Esophagus squamous epithelium (tissue), 5 donors: ENCODE results near the gene POM121L2. TPM values are rescaled to one million over a fixed set of nuclear protein-coding genes. Genes with fewer than 3 reads are reported as not detected.
A peak's percentile ranks its signal among the peaks of the same experiment; 100 is the strongest.

Experiments
- DNase-seq: peaks from one replicate; lab custom pipeline; 2025; lab: John Stamatoyannopoulos, UW
- H3K27ac ChIP-seq, 4 donors: fragments of 200-600 bp; sonication (generic); one replicate each; pipeline ENCODE4 v1.5.1; 2016 to 2019; ENCODE audit warnings: mild to moderate bottlenecking in 1 of 4
- H3K27me3 ChIP-seq, 4 donors: fragments of 200-600 bp; sonication (generic); 1 replicate in 3 of 4; 2 replicates in 1 of 4; pipeline versions ENCODE4 v1.5.1 to v1.6.0; 2017 to 2021; ENCODE audit warnings: antibody characterized with exemption in 1 of 4
- H3K36me3 ChIP-seq, 3 donors: fragments of 200-600 bp; sonication (generic); one replicate each; pipeline ENCODE4 v1.5.1; 2016 to 2019
- H3K4me1 ChIP-seq, 3 donors: fragments of 200-600 bp; sonication (generic); one replicate each; pipeline ENCODE4 v1.5.1; 2017 to 2019
- H3K4me3 ChIP-seq, 4 donors: fragments of 200-600 bp; sonication (generic); 1 replicate in 3 of 4; 2 replicates in 1 of 4; pipeline ENCODE4 v1.5.1; 2016 to 2019; ENCODE audit warnings: mild to moderate bottlenecking in 2 of 4, moderate library complexity in 1 of 4
- H3K9me3 ChIP-seq, 3 donors: fragments of 200-600 bp; sonication (generic); one replicate each; pipeline ENCODE4 v1.5.1; 2016 to 2019
- CTCF ChIP-seq, 6 experiments: fragments of 450-650 bp in 4 of 6; fragments of 200-600 bp in 2 of 6; sonication (generic) in 2 of 6; IDR thresholded peaks; one replicate each; pipeline ENCODE4 v1.5.1; 2016 to 2019; ENCODE audit warnings: antibody characterized with exemption in 6 of 6, mild to moderate bottlenecking in 4 of 6, moderate library complexity in 4 of 6
- POLR2A ChIP-seq, 4 donors: fragments of 450-650 bp; IDR thresholded peaks; one replicate each; pipeline ENCODE4 v1.6.1; 2017; ENCODE audit warnings: antibody characterized with exemption in 4 of 4, mild to moderate bottlenecking in 4 of 4, moderate library complexity in 3 of 4
- WGBS, 2 donors: methylation state at CpG; one replicate each; pipeline ENCODE4 v1.1.5; 2018; 5-methylcytosine and 5-hydroxymethylcytosine counted together
- intact Hi-C: fragments of 100-400 bp; cut with DNase I; formaldehyde crosslinking; loops from one replicate; pipeline ENCODE4 v1.15.0; 2022
- total RNA-seq, 4 donors: library from RNA; depleted of rRNA; stranded (reverse); fragments of >200 nt; gene quantifications; one replicate each; pipeline ENCODE4 v1.1.0, GENCODE V29; 2016
- donor health status: DM: yes; HTN: yes; CAD: no.

The POM121L2 gene
- not detected for total RNA-seq

GRCh38 chr6:27312146-27312949 lies at the start of gene POM121L2:
Gene POM121L2 (minus strand): TSS chr6:27312273. CDS start chr6:27312170, 103 bp downstream.
- H3K4me1 ChIP-seq, result peaks cover 7 to 14% (median 13%) of the 10 kb centered on the region in 3 donors
- DNase-seq, result no peak
- no peaks in the 10 kb centered on the region for H3K36me3 ChIP-seq
- H3K27me3 ChIP-seq, result peaks cover 0 to 85% (median 6%) of the 10 kb centered on the region in 4 donors
- H3K4me3 ChIP-seq, result peak within 1 kb of the TSS; percentile 37 to 67 (median 52)
- intact Hi-C loops, result no loop called here
- H3K9me3 ChIP-seq, result no peaks in the 10 kb centered on the region
- H3K27ac ChIP-seq, result no peak within 1 kb of the TSS
- WGBS, 2 donors, result 0 to 3% methylated on average over 3 to 37 of the region's 64 CpGs
- TF ChIP-seq POLR2A (IDR thresholded peaks at IDR 0.05) (no peak), CTCF (IDR thresholded peaks at IDR 0.05) (peak; percentile 41 to 75 (median 56))

- TF ChIP-seq POLR2A (IDR thresholded peaks at IDR 0.05), result no peak
- TF ChIP-seq CTCF (IDR thresholded peaks at IDR 0.05), result no peak
- DNase-seq, result no peak
- Histone ChIP-seq H3K4me1 (no peaks in the 10 kb centered on the region), H3K4me3 (no peak overlapping the region), H3K36me3 (peaks cover 0 to 56% (median 0%) of the 10 kb centered on the region in 3 donors), H3K27ac (no peak overlapping the region), H3K9me3 (peaks cover 0 to 63% (median 32%) of the 10 kb centered on the region in 3 donors), H3K27me3 (no peaks in the 10 kb centered on the region)
- intact Hi-C loops, result no loop called here
- WGBS, 2 donors, result 80 to 87% methylated on average over 1 of the region's 1 CpG
Observed at GRCh38 chr6:27359231-27359630, 47.2 kb upstream of the POM121L2 start.

GRCh38 chr6:27358786-27359185 lies 46.7 kb upstream of the POM121L2 start:
- intact Hi-C loops, result no loop called here
- no peaks in the 10 kb centered on the region for H3K27me3 ChIP-seq
- no peaks in the 10 kb centered on the region for H3K4me1 ChIP-seq
- H3K36me3 ChIP-seq, result peaks cover 0 to 52% (median 0%) of the 10 kb centered on the region in 3 donors
- peaks cover 0 to 65% (median 32%) of the 10 kb centered on the region in 3 donors for H3K9me3 ChIP-seq
- no peak for TF ChIP-seq POLR2A (IDR thresholded peaks at IDR 0.05)
- no peak for TF ChIP-seq CTCF (IDR thresholded peaks at IDR 0.05)
- no peak overlapping the region for H3K27ac ChIP-seq
- DNase-seq, result no peak
- 69 to 71% methylated on average over 2 of the region's 2 CpGs for WGBS, 2 donors
- H3K4me3 ChIP-seq, result no peak overlapping the region

GRCh38 chr6:27352850-27353249 lies 40.8 kb upstream of the POM121L2 start:
- intact Hi-C loops, result no loop called here
- 71 to 91% methylated on average over 3 to 4 of the region's 4 CpGs for WGBS, 2 donors
- H3K4me3 ChIP-seq, result no peak overlapping the region
- no peak overlapping the region for H3K27ac ChIP-seq
- DNase-seq, result no peak
- TF ChIP-seq POLR2A (IDR thresholded peaks at IDR 0.05) (no peak), CTCF (IDR thresholded peaks at IDR 0.05) (no peak)
- H3K27me3 ChIP-seq, result no peaks in the 10 kb centered on the region
- H3K4me1 ChIP-seq, result no peaks in the 10 kb centered on the region
- no peaks in the 10 kb centered on the region for H3K36me3 ChIP-seq
- peaks cover 0 to 31% (median 8%) of the 10 kb centered on the region in 3 donors for H3K9me3 ChIP-seq

GRCh38 chr6:27334141-27334540 lies 22.1 kb upstream of the POM121L2 start:
- 67 to 77% methylated on average over 10 of the region's 10 CpGs for WGBS, 2 donors
- no peak overlapping the region for H3K4me3 ChIP-seq
- peaks cover 0 to 5% (median 0%) of the 10 kb centered on the region in 3 donors for H3K4me1 ChIP-seq
- H3K27ac ChIP-seq, result no peak overlapping the region
- no peaks in the 10 kb centered on the region for H3K9me3 ChIP-seq
- intact Hi-C loops, result no loop called here
- TF ChIP-seq CTCF (IDR thresholded peaks at IDR 0.05), result no peak
- TF ChIP-seq POLR2A (IDR thresholded peaks at IDR 0.05), result no peak
- H3K27me3 ChIP-seq, result peaks cover 0 to 60% (median 0%) of the 10 kb centered on the region in 4 donors
- DNase-seq, result no peak
- no peaks in the 10 kb centered on the region for H3K36me3 ChIP-seq
